ENCODE results near the gene CACNA1D. TPM values are rescaled to one million over a fixed set of nuclear protein-coding genes. Genes with fewer than 3 reads are reported as not detected.

The CACNA1D gene
- total and polyA plus RNA-seq, 2 donors (not counting 1 experiment from before 2014, with no cell fraction given): 0.17 to 0.37 TPM

DNA sequence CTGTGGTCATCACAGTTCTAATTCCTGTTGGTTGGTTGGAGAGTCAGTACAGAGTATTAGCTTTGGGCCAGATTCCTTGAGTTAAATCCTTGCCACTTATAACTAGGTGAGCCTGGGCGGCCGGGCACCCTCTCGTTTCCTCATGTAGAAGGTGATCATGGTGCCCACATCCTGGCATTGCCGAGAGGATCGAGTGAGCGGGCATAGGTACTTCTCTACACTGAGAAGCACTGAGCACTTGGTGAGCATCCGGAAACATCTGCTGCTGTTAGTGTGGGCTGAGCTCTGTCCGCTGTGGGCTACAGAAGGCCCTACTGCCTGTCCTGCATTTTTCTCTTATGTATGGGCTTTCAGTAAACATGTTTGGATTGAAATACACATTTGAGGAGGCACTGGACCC is 96.2 kb downstream of the CACNA1D start:
- TF ChIP-seq EZH2 (IDR thresholded peaks at IDR 0.05; ENCODE audit: low read length, missing control alignments): no peak
- TF ChIP-seq, protein P1, sequence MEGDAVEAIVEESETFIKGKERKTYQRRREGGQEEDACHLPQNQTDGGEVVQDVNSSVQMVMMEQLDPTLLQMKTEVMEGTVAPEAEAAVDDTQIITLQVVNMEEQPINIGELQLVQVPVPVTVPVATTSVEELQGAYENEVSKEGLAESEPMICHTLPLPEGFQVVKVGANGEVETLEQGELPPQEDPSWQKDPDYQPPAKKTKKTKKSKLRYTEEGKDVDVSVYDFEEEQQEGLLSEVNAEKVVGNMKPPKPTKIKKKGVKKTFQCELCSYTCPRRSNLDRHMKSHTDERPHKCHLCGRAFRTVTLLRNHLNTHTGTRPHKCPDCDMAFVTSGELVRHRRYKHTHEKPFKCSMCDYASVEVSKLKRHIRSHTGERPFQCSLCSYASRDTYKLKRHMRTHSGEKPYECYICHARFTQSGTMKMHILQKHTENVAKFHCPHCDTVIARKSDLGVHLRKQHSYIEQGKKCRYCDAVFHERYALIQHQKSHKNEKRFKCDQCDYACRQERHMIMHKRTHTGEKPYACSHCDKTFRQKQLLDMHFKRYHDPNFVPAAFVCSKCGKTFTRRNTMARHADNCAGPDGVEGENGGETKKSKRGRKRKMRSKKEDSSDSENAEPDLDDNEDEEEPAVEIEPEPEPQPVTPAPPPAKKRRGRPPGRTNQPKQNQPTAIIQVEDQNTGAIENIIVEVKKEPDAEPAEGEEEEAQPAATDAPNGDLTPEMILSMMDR (conservative IDR thresholded peaks at IDR 0.05 in 1 of 2, IDR thresholded peaks at IDR 0.05 in 1 of 2; ENCODE audit: low read depth in 1 of 2, low read length in 2 of 2): no peak
- no peaks in the 10 kb centered on the region for H3K27me3 ChIP-seq (ENCODE audit: control insufficient read depth, insufficient read depth, low read length)
- H3K9me3 ChIP-seq (ENCODE audit: control insufficient read depth, insufficient read depth, low read depth, low read length): no peaks in the 10 kb centered on the region
- H2AFZ ChIP-seq (ENCODE audit: low read length): no peak overlapping the region
- H3K9ac ChIP-seq (ENCODE audit: insufficient read depth, low read length): no peak overlapping the region
- no peak for DNase-seq (ENCODE audit: low read depth in 2 of 2)
- no peak overlapping the region for H3K27ac ChIP-seq (ENCODE audit: insufficient read depth, low read length)
- no peaks in the 10 kb centered on the region for H3K79me2 ChIP-seq (ENCODE audit: control insufficient read depth, insufficient read depth, low read length)
- H3K4me2 ChIP-seq (ENCODE audit: extremely low read depth, insufficient read depth, low read length): no peak overlapping the region
- H3K4me3 ChIP-seq (replicated peaks in 1 of 4; ENCODE audit: control extremely low read depth in 1 of 4, insufficient read depth in 1 of 4, low read depth in 3 of 4, low read length in 4 of 4): no peak overlapping the region
- no peaks in the 10 kb centered on the region for H3K4me1 ChIP-seq (ENCODE audit: control insufficient read depth, extremely low read depth, insufficient read depth, low read length)
- no peaks in the 10 kb centered on the region for H3K36me3 ChIP-seq (ENCODE audit: control insufficient read depth, insufficient read depth, low read length)
- no peaks in the 10 kb centered on the region for H4K20me1 ChIP-seq (ENCODE audit: control insufficient read depth, extremely low read depth, insufficient read depth, low read length)

- no peak overlapping the region for H3K27ac ChIP-seq (ENCODE audit: insufficient read depth, low read length)
- H2AFZ ChIP-seq (ENCODE audit: low read length): no peak overlapping the region
- H4K20me1 ChIP-seq (ENCODE audit: control insufficient read depth, extremely low read depth, insufficient read depth, low read length): no peaks in the 10 kb centered on the region
- no peaks in the 10 kb centered on the region for H3K79me2 ChIP-seq (ENCODE audit: control insufficient read depth, insufficient read depth, low read length)
- no peaks in the 10 kb centered on the region for H3K4me1 ChIP-seq (ENCODE audit: control insufficient read depth, extremely low read depth, insufficient read depth, low read length)
- H3K4me3 ChIP-seq (replicated peaks in 1 of 4; ENCODE audit: control extremely low read depth in 1 of 4, insufficient read depth in 1 of 4, low read depth in 3 of 4, low read length in 4 of 4): no peak overlapping the region
- H3K27me3 ChIP-seq (ENCODE audit: control insufficient read depth, insufficient read depth, low read length): no peaks in the 10 kb centered on the region
- H3K36me3 ChIP-seq (ENCODE audit: control insufficient read depth, insufficient read depth, low read length): no peaks in the 10 kb centered on the region
- H3K4me2 ChIP-seq (ENCODE audit: extremely low read depth, insufficient read depth, low read length): no peak overlapping the region
- no peak for DNase-seq (ENCODE audit: low read depth in 2 of 2)
- H3K9ac ChIP-seq (ENCODE audit: insufficient read depth, low read length): no peak overlapping the region
- TF ChIP-seq EZH2 (IDR thresholded peaks at IDR 0.05; ENCODE audit: low read length, missing control alignments): no peak
- TF ChIP-seq, protein P1 (conservative IDR thresholded peaks at IDR 0.05 in 1 of 2, IDR thresholded peaks at IDR 0.05 in 1 of 2; ENCODE audit: low read depth in 1 of 2, low read length in 2 of 2): no peak
- no peaks in the 10 kb centered on the region for H3K9me3 ChIP-seq (ENCODE audit: control insufficient read depth, insufficient read depth, low read depth, low read length)
These were observed 97.2 kb downstream of the CACNA1D start for GRCh38 chr3:53591646-53592045.

DNA sequence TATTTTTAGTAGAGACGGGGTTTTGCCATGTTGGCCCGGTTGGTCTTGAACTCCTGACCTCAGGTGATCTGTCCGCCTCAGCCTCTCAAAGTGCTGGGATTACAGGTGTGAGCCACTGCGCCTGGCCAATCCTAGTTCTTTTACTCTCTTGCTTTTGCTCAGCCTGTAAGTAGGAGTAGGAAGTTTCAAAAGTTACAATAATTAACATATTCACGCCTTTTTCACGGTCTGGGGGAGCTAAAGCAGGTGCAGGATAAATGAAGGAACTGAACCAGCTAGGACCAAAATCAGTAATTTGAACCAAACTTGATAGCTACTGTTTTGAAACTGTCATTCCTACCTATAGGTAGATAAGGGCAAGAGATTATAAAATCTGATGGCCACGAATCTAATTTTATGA is 98.5 kb downstream of the CACNA1D start:
- H3K9ac ChIP-seq (ENCODE audit: insufficient read depth, low read length): no peak overlapping the region
- TF ChIP-seq, protein P1 (conservative IDR thresholded peaks at IDR 0.05 in 1 of 2, IDR thresholded peaks at IDR 0.05 in 1 of 2; ENCODE audit: low read depth in 1 of 2, low read length in 2 of 2): no peak
- no peak for TF ChIP-seq EZH2 (IDR thresholded peaks at IDR 0.05; ENCODE audit: low read length, missing control alignments)
- no peaks in the 10 kb centered on the region for H3K9me3 ChIP-seq (ENCODE audit: control insufficient read depth, insufficient read depth, low read depth, low read length)
- no peak overlapping the region for H3K4me3 ChIP-seq (replicated peaks in 1 of 4; ENCODE audit: control extremely low read depth in 1 of 4, insufficient read depth in 1 of 4, low read depth in 3 of 4, low read length in 4 of 4)
- DNase-seq (ENCODE audit: low read depth in 2 of 2): no peak
- no peaks in the 10 kb centered on the region for H3K4me1 ChIP-seq (ENCODE audit: control insufficient read depth, extremely low read depth, insufficient read depth, low read length)
- no peak overlapping the region for H3K4me2 ChIP-seq (ENCODE audit: extremely low read depth, insufficient read depth, low read length)
- no peak overlapping the region for H3K27ac ChIP-seq (ENCODE audit: insufficient read depth, low read length)
- no peaks in the 10 kb centered on the region for H3K79me2 ChIP-seq (ENCODE audit: control insufficient read depth, insufficient read depth, low read length)
- no peaks in the 10 kb centered on the region for H4K20me1 ChIP-seq (ENCODE audit: control insufficient read depth, extremely low read depth, insufficient read depth, low read length)
- no peaks in the 10 kb centered on the region for H3K27me3 ChIP-seq (ENCODE audit: control insufficient read depth, insufficient read depth, low read length)
- H3K36me3 ChIP-seq (ENCODE audit: control insufficient read depth, insufficient read depth, low read length): no peaks in the 10 kb centered on the region
- no peak overlapping the region for H2AFZ ChIP-seq (ENCODE audit: low read length)
